Measurements from ENCODE around the gene ZNF529.

ZNF529 gene

DNA sequence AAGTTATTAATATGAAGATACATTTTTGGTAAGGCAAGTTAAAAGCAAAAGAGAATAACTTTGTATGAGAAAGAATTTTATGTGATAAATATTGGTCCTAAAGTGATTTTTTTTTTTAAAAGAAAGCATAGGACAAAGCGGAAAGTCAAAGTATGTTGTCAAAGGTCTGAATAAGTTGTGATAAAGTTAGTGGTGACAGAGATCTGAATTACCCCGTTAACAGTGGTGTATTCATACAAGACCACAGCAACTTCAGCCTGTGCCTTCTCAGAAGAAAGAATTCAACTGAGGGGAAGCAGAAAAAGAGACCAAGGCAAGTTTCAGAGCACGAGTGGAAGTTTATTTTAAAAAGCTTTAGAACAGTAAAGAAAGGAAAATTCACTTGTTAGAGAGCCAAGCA, 64.8 kb downstream of the ZNF529 start:
- DNase-seq: no peak

DNA sequence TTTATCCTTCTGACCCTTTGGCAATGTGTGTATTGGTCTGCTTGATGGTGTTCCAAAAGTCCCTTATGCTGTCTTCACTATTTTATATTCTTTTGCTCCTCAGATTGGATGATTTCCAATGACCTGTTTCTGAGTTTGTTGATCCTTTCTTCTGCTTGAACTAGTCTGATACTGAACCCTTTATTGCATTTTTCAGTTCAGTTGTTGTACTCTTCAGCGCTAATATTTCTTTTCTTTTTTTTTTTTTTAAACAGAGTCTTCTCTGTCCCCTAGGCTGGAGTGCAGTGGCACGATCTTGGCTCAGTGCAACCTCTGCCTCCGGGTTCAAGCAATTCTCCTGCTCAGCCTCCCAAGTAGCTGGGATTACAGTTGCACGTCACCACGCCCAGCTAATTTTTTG, 71.1 kb downstream of the ZNF529 start:
- no peak for DNase-seq

DNA sequence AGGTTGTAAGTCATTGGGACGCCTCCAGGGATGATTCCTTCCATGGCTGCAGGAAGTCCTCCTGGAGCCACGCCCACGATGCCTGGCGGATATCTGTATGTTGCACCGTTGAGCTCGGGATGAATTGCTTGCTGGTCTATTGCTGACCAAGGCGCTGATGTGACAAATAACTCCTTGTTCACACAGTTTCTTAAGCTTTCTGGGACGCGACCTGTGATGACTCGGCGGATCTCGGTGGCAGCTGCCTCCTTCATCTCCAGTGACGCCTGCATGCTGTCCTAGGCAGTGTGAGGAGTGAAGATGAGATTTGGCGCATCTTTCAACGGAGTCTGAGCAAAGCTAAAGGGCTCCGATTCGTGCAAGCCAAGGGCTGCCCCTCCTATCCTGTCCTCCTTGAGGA, 76.1 kb downstream of the ZNF529 start:
- DNase-seq: no peak
